ENCODE measurements around the gene LYPD4.

- TF ChIP-seq POLR2A (IDR thresholded peaks at IDR 0.05) (no peak), CTCF (IDR thresholded peaks at IDR 0.05) (no peak), POLR2AphosphoS5 (IDR thresholded peaks at IDR 0.05) (no peak)
These were observed 16.8 kb upstream of the LYPD4 start for GRCh38 chr19:41861116-41861768.
